GM19240 (cell line): ENCODE measurements around the gene PGBD1.

ENCODE experiments used
- DNase-seq: peaks from one replicate; pipeline ENCODE4 v3.0.0; 2011; ENCODE audit warnings: low spot score; ENCODE audit not compliant: insufficient read length

Gene PGBD1

DNA sequence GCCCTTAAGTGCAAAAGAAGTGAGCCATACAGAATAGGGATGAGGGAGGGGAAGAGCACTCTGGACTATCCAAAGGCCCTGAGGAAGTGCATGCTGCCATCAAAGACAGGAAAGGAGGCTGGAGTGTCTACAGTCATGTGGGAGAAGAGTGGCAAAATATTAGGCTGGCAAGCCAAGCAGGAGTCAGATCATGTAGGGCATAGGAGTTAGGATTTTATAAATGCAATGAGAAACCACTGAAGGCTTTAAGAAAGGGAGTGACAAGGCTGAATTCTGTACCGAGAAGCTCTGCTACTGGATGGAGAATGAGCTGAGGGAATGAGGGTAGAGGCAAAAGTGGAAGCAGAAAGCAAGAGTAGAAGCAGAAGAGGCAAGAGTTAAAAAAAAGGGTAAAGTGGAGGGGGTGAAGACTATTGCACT lies 52.2 kb downstream of the PGBD1 start:
- DNase-seq, result no peak

- no peak for DNase-seq
These were observed 53.1 kb downstream of the PGBD1 start for GRCh38 chr6:28334286-28335039.

- no peak for DNase-seq
These were observed 53.7 kb downstream of the PGBD1 start for GRCh38 chr6:28335040-28335563.

- peak; percentile 56 for DNase-seq
These were observed 54.4 kb downstream of the PGBD1 start, which contains the start of gene ZSCAN31 for GRCh38 chr6:28335564-28336283. Gene ZSCAN31, minus strand, starts transcription at chr6:28336148. Its CDS starts 6,465 bp downstream, at chr6:28329683.

- no peak for DNase-seq
These were observed 55.1 kb downstream of the PGBD1 start for GRCh38 chr6:28336284-28337120.

DNA sequence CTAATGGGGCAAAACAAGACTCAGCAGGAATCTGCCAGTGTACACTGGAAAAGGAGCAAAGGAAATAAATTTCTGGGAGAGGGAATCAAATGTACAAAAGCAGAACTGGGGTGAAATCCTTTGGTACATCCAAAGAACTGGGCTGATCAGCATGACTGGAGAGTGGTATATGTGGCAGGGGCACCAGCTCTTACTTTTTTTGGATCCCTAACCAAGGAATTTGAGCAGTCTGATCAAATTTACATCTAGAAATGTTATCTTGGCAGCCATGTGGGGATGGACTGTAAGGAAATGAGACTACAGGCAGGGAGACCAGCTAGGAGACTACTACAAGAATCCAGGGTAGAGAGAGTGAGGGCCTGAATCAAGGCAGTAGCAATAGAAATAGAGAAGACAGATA lies 55.7 kb downstream of the PGBD1 start:
- no peak for DNase-seq

GRCh38 chr6:28340310-28341095 lies 59.1 kb downstream of the PGBD1 start:
- no peak for DNase-seq

- no peak for DNase-seq
These were observed 62.7 kb downstream of the PGBD1 start for GRCh38 chr6:28343898-28344677.

DNA sequence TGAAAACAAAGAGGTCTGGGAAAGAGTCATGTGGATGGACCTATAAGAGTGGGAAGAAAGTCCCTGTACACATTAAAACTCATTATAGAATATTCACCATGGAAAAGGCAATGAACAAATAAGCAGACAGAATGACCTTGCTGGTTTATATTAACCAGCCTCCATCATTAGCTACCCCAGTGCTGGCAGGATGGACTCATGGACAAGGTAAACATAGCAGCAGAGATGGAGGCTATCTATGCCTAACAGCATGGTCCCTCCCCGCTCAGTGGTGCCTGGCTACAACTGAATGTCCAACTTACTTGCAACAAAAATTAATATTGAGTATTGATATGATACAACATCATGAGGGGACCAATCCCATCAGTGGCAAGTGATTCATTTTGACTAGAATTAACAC lies 63.8 kb downstream of the PGBD1 start:
- no peak for DNase-seq

- DNase-seq, result no peak
These were observed 65.7 kb downstream of the PGBD1 start for GRCh38 chr6:28347119-28347518.

DNA sequence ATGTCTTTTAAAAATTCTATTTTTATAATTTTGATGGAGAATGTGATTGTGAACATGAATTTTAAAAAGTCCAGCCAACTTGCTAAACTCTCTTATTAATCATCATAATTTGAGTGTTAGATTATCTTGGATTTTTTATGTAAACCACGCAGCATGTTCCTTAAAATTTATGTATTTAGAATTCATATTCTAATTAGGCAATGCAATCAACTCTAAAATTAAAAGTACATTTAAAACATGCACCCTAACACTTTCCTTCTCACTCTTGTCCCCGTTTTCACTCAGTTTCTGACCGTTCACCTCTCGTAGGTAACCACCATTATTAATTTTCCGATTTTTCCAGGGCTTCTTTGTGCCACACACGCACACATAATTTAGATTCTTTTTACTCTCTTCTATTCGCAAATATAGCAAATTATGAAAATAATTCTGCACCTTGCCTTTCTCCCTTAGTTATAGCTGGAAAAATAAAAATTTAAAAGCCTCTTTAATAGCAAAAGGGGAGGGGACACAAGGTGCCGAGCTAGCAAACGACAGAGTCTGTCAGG lies 68.0 kb downstream of the PGBD1 start:
- no peak for DNase-seq

DNA sequence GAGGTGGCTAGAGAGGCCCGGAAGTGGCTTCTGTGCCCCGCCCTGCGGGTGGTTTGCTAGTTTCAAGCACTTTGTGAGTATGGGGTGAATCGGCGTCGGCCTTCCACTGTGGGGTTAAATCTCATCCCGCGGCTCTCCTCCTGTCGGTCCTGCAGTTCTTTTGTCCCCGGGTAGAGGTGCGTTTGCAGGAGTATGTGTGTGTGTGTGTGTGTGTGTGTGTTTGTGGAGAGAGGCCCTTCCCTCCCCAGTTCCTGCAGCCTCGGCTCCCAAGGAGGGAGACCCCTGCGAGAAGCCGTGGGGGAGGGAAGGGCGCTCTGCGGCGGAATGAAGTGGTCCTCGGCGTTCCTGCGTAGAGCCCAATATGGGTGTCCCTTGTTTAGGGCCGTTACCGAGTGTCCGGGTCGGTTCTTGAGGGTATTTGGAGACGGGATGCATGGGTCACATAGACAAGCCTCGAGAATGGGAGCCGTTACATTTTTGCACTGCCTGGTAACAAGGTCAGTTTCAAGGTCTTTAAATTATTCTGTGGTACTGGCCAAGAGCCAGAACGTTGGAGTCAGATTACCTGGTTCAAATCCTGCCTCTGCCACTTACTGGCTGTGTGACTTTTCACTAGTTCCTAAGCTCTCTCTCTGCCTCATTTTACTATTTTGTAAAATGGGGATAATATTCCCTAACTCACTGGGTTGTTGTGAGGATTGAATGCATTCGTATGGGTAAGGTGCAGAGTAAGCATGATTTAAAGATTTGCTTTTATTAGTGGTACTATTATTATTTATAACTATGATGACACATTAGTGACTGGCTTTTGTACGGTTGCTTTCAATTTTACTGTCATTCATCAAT lies 68.7 kb downstream of the PGBD1 start, which contains the start of gene ZKSCAN3:
TSS of gene ZKSCAN3 (plus strand) at position 56 of the 846 bp plus-strand sequence. CDS start 9,640 bp downstream, outside the sequence.
- DNase-seq, result peak; percentile 65

GRCh38 chr6:28351087-28351486 lies 69.7 kb downstream of the PGBD1 start:
- no peak for DNase-seq

DNA sequence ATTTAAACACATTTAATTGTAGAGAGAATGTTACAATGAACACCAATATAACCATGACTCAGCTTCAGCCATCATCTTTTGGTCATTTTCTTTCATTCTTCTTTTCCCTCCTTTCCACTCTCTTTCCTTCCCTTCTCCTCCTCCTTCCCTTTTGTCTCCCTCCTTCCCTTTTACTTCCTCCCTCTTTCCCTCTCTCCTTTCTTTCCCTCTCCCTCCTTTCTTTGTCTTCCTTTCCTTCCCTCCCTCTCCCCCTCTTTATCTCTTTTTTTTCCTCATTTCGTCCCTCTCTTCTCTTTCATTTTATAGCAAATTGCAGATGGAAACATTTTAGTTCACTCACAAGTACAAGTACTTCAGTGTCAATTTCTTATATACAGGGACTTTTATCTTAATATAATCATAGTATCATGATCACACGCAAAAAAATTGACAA lies 70.1 kb downstream of the PGBD1 start:
- no peak for DNase-seq
